T-helper 1 cell (primary cell): ENCODE results near the gene MT1F.
"Not testable (repeated sequence)": the region's sequence is repeated elsewhere in the genome, so short reads cannot be mapped to it uniquely, and the experiment has no call there.

ENCODE experiments used
- DNase-seq, 5 donors: peaks; one replicate each; pipeline ENCODE4 v3.0.0-alpha.2; 2012 to 2020

Gene MT1F

DNA sequence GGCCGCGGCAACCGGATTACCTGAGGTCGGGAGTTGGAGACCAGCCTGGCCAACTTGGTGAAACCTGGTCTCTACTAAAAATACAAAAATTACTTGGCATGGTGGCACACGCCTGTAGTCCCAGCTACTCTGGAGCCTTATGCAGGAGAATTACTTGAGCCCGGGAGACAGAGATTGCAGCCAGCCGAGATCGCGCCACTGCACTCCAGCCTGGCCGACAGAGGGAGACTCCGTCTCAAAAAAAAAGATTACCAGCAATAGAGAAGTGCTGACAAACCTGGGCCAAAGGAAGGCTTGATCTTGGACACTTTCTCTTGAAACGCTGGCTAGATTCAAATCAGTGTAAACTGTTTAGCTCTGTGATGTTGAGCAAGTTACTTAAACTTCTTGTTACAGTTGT is 16.2 kb downstream of the MT1F start:
- no peak for DNase-seq

DNA sequence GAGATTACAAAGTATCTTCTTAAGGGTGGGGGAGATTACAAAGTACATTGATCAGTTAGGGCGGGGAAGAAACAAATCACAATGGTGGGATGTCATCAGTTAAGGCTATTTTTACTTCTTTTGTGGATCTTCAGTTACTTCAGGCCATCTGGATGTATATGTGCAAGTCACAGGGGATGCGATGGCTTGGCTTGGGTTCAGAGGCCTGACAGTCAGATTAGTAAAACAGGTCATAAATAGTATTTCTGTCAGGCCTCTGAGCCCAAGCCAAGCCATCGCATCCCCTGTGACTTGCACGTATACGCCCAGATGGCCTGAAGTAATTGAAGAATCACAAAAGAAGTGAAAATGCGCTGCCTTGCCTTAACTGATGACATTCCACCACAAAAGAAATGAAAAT is 16.8 kb downstream of the MT1F start:
- not testable (repeated sequence) for DNase-seq

DNA sequence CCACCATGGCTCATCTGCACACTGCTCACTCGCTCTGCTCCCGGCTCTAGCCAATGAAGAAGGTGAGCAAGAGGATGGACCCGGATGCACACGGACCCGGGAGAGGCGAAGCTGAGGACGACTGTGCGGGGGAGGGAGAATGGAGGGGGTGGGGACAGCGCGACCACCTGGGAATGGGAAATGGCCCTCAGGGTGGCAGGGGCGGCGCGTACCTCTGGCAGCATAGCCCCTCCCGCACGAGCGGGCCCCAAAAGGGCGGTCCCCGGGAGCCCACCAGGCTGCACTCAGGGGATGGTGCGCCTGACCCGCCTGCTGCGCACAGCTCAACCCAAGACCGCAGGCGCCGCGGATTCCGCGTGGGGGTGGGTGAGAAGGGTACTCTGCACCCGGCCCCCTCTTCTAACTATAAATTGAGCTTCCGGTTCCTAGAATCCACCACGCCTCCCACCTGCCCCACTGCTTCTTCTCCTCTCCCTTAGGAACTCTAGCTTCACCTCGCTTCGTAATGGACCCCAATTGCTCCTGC is 18.0 kb downstream of the MT1F start:
- DNase-seq: peak in 2 of 5 donors; percentile 24 to 26

DNA sequence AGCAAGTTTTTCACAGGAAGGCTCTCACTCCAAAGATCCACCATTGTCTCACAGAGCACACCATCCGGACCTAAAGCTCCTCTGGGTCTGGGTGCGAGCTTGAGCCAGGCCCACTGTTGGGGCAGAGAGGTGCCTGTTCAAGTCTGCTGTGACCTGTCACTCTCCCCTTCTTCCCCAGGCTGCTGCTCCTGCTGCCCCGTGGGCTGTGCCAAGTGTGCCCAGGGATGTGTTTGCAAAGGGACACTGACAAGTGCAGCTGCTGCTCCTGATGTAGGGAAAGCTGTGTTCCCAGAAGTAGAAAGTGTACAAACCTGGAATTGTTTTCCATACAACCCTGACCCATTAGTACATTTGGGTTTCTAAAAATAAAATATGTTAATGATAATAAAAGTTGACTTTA is 19.7 kb downstream of the MT1F start:
- DNase-seq: no peak

- DNase-seq: no peak
These were observed 21.4 kb downstream of the MT1F start for GRCh38 chr16:56679078-56679730.

- no peak for DNase-seq
These were observed 22.1 kb downstream of the MT1F start for GRCh38 chr16:56679818-56680217.

DNA sequence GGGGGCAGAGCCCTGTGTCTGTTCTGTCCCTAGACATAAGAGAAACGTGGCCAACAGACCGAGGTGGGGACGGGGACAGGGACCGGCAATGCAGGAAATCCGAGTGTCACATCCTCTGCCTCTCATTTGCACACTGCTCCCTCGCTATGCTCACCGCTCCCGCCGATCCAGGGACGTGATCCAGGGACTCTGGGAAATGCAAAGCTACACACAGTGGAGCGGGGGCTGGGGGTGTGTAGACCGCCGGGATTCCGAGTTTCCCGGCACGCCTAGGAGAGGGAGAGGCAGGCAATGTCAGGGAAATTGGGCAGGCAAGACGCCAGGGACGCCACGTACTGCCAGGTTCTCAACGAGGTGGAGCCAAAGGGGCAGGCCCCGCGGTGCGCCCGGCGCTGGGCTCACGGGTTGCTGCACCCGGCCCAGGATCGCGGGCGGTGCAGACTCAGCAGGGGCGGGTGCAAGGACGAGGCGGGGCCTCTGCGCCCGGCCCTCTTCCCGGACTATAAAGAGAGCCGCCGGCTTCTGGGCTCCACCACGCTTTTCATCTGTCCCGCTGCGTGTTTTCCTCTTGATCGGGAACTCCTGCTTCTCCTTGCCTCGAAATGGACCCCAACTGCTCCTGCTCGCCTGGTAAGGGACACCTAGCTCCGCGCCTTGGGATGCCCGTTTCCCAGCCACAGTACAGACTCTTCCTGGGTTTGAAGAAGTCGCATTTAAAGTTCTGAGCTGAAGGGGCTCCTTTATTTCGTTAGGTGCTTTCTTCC is 24.4 kb downstream of the MT1F start, which contains the start of gene MT1X:
TSS of gene MT1X (plus strand) at position 532 of the 764 bp plus-strand sequence. CDS start at position 603, 71 bp downstream.
- DNase-seq: peak; percentile 66 to 91 (median 78)

- DNase-seq: no peak
These were observed 25.1 kb downstream of the MT1F start for GRCh38 chr16:56682703-56683397.

- DNase-seq: no peak
These were observed 25.8 kb downstream of the MT1F start for GRCh38 chr16:56683424-56684172.

GRCh38 chr16:56684256-56684925 is 26.6 kb downstream of the MT1F start:
- DNase-seq: no peak

DNA sequence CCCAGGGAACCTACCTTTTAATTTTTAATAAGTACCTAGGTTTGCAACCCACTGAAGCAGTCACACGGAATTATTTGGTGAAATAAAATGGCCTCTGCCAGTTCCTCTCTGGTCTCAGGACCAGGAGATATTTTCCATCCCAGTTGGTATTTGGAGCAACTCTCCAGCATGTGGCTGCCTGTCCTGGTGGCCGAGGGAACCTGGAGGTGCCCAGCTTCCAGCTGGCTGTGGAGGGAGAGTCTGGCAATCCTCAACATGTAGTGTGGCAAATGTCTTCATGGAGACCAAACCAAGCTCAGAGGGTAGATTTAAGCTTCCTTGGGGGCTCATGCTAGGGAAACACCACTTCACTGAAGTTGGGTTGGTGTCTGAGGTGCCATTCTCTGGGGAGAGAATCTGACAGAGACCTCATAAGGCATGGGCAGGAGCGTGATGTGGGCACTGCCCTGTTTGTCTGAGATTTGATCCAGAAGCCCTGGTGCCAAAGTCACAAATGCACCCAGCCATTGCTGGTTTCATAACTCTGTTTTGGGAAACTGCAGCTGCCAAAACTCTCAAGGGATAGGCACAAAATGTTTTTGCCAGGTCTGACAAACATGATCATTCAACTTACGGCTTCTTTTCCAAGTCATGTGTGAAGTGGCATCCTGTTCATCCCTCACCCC is 27.3 kb downstream of the MT1F start:
- DNase-seq: no peak

DNA sequence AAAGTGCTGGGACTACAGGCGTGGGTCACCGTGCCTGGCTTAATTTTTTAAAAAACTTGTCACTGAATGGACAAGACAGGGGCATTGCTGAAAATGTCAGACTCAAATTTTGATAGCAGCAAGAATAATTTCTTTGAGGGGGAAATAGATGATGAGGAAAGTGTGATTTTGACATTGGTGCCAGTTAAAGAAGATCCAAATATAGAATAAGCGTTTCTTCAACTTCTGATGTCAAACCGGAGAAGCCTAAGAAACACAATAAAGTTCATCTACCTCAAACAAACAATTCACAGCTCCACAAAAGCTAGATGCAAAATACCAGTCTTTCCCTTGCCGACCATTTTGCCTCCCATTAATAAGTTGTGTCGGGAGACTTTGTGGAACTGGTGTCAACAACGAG is 29.0 kb downstream of the MT1F start:
- DNase-seq: no peak

- no peak for DNase-seq
These were observed 31.0 kb downstream of the MT1F start for GRCh38 chr16:56688762-56689161.

- DNase-seq: no peak
These were observed 31.4 kb downstream of the MT1F start for GRCh38 chr16:56689171-56689570.

DNA sequence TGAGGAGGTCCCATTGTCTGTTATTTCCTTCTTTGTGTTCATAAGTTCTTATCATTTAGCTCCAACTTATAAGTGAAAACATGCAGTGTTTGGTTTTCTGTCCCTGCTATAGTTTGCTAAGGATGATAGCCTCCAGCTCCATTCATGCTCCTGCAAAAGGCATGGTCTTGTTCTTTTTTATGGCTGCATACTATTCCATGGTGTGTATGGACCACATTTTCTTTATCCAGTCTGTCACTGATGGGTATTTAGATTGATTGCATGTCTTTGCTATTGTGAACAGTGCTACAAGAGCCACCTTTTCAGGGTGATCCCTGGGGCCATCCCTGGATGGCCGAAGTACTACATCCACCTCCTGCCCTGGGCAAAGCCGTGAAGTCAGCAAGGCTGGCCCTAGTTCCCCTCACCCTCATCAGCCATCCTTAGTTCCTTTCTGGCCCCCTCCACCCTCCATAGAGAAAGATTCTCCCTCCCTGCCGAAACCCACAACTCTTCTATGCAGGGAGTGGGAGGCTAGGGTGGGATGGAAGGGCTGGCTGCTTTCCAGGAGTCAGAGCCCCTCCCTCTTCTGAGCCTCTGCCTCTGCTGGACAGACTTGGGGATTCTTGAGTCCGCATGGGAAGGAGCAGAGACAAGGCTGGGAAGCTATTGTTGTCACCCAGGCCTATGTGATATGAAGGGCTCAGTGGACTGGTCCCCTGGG is 32.8 kb downstream of the MT1F start:
- no peak for DNase-seq

DNA sequence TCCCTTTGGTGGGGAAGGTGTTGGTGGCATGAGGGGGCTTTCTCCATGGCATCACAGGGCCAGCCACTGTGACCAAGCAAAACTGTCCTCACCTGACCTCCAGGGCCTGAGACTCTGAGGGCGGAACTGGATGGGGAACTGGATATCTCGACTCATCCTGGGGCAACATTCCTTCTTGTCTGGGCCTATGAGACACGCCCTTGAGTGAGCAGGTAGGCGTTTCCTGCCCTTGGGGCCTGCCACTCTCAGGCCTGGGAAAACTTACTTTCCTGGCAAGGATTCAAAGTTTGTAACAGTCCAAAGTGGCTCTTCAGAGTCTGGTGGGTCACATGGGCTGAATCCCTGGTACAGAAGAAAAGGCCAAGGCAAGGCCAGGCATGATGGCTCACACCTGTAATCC is 34.1 kb downstream of the MT1F start:
- no peak for DNase-seq

GRCh38 chr16:56695246-56695645 is 37.5 kb downstream of the MT1F start:
- no peak for DNase-seq

DNA sequence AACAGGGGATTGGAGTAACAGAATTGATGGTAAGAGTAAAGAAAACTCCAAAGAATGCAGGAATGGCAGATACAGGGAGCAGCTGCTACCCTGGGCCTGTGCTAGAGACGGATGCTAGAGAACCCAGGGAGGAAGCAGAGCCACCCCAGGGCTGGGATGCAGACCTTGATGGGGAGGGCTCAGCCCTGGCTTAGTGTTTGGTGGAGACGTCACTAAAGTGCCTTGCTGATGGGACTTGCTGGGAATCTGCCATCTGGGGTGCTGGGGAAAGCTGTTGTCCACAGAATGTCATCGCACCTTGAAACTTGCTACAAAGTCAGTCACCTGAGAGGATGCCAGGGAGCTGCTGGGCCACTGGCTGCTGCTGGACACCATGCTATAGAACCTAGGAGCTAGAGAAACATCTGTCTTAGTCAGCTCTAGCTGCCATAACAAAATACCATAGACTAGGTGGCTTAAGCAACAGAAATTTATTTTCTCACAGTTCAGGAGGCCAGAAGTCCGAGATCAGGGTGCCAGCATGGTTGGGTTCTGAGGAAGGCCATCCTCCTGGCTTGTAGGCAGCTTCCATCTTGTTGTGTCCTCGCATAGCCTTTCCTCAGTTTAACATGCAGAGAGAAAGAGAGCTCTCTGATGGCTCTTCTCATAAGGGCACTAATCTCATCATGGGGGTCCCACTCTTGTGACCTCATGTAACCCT is 39.8 kb downstream of the MT1F start:
- DNase-seq: no peak

- no peak for DNase-seq
These were observed 42.4 kb downstream of the MT1F start for GRCh38 chr16:56700195-56700594.

- DNase-seq: no peak
These were observed 42.9 kb downstream of the MT1F start for GRCh38 chr16:56700631-56701030.
